ENCODE data around the gene MAP3K2.

The MAP3K2 gene

DNA sequence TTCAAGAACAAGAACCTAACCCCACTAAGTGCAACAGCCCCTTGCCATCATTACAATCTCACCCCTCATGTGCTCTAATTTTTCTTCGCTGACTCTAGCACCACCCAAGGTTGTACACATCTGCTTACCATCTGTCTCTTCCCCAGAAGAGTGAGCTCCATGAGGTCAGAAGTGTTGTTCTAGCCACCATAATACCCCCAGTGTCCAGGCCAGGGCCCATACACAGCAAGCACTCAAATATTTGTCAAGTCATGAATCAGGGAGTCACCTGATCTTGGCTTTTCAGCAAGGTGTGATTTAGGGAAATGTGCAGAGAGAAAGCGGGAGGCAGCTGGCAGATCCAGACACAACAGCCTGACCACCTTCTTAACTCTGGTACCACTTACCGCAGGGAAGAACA lies 99.5 kb downstream of the MAP3K2 start:
- no peak for TF ChIP-seq ZFX (IDR thresholded peaks at IDR 0.05)
- TF ChIP-seq, protein P1, sequence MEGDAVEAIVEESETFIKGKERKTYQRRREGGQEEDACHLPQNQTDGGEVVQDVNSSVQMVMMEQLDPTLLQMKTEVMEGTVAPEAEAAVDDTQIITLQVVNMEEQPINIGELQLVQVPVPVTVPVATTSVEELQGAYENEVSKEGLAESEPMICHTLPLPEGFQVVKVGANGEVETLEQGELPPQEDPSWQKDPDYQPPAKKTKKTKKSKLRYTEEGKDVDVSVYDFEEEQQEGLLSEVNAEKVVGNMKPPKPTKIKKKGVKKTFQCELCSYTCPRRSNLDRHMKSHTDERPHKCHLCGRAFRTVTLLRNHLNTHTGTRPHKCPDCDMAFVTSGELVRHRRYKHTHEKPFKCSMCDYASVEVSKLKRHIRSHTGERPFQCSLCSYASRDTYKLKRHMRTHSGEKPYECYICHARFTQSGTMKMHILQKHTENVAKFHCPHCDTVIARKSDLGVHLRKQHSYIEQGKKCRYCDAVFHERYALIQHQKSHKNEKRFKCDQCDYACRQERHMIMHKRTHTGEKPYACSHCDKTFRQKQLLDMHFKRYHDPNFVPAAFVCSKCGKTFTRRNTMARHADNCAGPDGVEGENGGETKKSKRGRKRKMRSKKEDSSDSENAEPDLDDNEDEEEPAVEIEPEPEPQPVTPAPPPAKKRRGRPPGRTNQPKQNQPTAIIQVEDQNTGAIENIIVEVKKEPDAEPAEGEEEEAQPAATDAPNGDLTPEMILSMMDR (conservative IDR thresholded peaks at IDR 0.05), result no peak
- no peak overlapping the region for H3K27ac ChIP-seq

GRCh38 chr2:127283275-127283674 lies 104.5 kb downstream of the MAP3K2 start:
- no peak overlapping the region for H3K27ac ChIP-seq
- TF ChIP-seq, protein P1 (conservative IDR thresholded peaks at IDR 0.05), result no peak
- TF ChIP-seq ZFX (IDR thresholded peaks at IDR 0.05), result no peak

- TF ChIP-seq, protein P1 (conservative IDR thresholded peaks at IDR 0.05), result no peak
- TF ChIP-seq ZFX (IDR thresholded peaks at IDR 0.05), result no peak
- no peak overlapping the region for H3K27ac ChIP-seq
These were observed 107.1 kb downstream of the MAP3K2 start for GRCh38 chr2:127280693-127281092.

DNA sequence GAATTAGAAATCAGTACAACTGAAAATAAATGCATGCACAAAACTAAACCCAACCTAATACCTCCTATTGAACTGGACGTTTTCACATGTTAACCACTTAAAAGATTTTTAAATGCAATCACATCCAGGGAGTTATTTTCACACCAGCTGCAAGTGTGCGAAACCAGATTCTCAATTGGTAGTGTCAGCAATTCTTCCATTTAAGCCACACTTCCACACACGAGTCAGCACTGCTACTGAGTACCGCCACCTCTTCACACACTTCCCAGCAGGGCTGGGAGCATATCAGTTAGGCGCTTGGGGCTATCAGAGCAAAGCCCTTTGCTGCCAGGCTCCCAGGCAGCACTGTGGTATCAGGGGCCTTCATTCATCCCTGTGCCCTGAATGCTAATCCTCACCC lies 108.0 kb downstream of the MAP3K2 start:
- no peak overlapping the region for H3K27ac ChIP-seq
- TF ChIP-seq, protein P1 (conservative IDR thresholded peaks at IDR 0.05), result no peak
- no peak for TF ChIP-seq ZFX (IDR thresholded peaks at IDR 0.05)

DNA sequence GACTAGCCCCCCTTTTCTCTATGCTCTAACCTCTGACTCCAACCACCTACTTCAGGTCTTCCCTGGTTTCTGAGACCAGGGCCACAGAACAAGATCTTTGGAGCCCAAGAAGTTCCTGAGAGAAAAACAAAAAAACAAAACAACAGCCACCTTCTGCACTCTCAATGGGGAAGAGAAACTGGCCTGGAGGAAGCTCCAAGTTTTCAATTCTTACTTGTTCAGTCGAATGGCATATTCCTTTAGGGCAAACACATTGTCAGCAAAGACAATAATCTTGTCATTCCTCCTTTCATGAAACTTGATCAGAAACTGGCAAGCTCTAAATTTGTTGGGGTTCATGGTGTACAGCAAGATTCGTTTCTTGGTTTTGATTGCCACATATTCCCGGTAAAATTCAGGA lies 108.8 kb downstream of the MAP3K2 start:
- TF ChIP-seq, protein P1 (conservative IDR thresholded peaks at IDR 0.05), result no peak
- TF ChIP-seq ZFX (IDR thresholded peaks at IDR 0.05), result no peak
- no peak overlapping the region for H3K27ac ChIP-seq

DNA sequence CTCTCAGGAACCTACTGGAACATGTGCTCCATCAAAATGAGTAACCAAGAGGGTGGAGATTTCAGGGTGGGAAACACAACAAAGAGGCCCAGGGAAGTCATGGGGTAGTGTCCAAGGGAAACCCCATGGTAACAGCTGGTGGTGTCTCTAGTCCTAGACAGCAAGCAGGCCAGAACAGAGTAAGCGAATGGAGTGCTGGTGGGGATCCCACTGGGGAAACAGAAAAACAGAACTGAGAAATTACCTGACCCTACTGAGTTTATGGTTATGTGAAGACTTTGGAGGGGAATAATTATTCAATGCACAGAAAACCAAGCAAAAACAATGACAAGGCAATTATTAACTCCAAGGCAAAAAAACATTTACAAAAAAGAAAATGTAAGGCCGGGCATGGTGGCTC lies 110.7 kb downstream of the MAP3K2 start:
- H3K27ac ChIP-seq, result no peak overlapping the region
- no peak for TF ChIP-seq ZFX (IDR thresholded peaks at IDR 0.05)
- TF ChIP-seq, protein P1 (conservative IDR thresholded peaks at IDR 0.05), result no peak

- no peak overlapping the region for H3K27ac ChIP-seq
- no peak for TF ChIP-seq ZFX (IDR thresholded peaks at IDR 0.05)
- TF ChIP-seq, protein P1 (conservative IDR thresholded peaks at IDR 0.05), result no peak
These were observed 112.0 kb downstream of the MAP3K2 start for GRCh38 chr2:127275789-127276188.
